ENCODE data around the gene C19orf25.
"Not testable (repeated sequence)": the region's sequence is repeated elsewhere in the genome, so short reads cannot be mapped to it uniquely, and the experiment has no call there.

The C19orf25 gene

GRCh38 chr19:1495051-1495798, 16.2 kb upstream of the C19orf25 start:
- no peak for FAIRE-seq

DNA sequence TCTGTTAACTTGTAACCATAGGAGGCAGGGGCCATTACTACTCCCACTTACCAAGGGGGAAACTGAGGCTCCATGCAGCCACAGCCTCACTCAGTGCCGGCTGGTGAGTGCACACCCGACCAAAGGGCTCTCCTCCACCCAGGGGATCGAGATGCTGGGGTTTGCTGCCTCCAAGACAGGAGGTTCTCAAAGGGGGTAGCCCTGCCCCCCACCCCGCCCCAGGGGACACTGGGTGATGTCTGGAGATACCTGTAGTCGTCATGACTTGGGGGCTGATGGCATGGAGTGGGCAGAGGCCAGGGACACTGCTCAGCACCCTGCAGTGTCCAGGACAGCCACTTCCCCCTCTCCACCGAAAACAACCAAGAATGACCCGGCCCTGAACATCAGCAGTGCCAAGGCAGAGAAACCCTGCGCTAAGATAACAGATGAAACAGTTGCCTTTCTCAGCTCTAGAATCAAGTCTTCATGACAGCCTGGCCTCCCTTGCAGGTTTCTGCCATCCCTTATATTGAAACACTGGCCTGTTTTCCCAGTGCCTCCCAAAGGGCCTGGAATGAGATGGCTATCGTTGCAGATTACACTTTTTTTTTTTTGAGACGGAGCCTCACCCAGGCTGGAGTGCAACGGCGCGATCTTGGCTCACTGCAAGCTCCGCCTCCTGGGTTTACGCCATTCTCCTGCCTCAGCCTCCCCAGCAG, 15.2 kb upstream of the C19orf25 start:
- no peak for FAIRE-seq

DNA sequence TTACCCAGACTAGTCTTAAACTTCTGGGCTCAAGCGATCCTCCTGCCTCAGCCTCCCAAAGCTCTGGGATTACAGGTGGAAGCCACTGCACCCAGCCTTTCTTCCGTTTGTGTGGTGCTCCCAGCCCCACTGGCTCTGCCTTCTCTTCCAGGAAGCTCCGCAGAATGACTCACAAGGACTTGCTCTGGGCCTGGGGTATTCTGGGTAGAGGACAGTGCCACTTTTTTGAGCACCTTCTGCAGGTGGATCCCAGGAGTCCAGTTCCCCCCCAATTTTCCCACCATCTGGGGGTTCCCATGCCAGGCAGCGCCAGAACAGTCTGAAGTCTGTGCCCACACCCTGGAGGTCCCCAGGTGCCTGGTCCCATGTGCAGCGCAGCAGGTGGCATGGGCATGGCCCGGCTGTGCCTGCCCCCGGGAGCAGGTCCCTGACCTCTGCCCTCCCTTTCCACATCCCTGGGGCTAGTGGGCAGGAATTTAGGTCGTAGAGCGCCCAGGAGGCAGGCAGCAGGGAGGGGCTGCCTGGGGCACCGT, 13.5 kb upstream of the C19orf25 start:
- no peak for FAIRE-seq

- no peak for FAIRE-seq
These were observed 12.8 kb upstream of the C19orf25 start for GRCh38 chr19:1491849-1492170.

DNA sequence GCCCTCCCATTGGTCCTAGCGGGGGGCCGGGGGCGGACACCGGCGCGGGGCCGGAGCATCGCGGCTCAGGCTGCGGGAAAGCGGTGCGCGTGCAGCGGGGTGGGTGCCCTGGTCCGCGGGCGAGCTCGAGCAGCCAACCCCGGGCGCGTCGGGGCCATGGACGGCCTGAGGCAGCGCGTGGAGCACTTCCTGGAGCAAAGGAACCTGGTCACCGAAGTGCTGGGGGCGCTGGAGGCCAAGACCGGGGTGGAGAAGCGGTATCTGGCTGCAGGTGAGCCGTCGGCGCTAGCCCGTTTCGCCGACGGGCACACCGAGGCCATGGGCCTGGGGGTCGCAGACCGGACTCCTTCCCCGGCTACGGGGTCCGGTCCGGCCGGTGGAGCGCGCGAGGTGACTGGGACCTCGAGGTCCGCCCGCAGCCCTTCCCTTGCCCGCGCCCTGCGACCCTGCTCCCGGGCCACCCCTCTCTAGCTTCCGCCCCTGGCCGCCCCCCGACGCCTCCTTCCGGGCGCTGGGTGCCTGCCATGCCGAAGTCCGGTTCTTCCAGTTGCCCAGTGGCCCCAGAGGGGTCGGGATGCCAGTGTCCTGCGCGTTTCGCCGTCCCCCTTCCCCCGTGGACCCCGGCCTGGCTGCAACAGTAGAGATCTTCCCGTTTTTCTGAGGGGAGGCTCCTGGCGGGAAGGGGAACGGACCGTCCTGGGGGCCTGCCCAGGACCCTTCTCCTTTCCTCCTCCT, 12.3 kb upstream of the C19orf25 start, which contains the start of gene REEP6:
Gene REEP6, plus strand, starts transcription at position 68 of the 735 bp plus-strand sequence. Its CDS starts 89 bp downstream, at position 157.
- FAIRE-seq, result no peak

DNA sequence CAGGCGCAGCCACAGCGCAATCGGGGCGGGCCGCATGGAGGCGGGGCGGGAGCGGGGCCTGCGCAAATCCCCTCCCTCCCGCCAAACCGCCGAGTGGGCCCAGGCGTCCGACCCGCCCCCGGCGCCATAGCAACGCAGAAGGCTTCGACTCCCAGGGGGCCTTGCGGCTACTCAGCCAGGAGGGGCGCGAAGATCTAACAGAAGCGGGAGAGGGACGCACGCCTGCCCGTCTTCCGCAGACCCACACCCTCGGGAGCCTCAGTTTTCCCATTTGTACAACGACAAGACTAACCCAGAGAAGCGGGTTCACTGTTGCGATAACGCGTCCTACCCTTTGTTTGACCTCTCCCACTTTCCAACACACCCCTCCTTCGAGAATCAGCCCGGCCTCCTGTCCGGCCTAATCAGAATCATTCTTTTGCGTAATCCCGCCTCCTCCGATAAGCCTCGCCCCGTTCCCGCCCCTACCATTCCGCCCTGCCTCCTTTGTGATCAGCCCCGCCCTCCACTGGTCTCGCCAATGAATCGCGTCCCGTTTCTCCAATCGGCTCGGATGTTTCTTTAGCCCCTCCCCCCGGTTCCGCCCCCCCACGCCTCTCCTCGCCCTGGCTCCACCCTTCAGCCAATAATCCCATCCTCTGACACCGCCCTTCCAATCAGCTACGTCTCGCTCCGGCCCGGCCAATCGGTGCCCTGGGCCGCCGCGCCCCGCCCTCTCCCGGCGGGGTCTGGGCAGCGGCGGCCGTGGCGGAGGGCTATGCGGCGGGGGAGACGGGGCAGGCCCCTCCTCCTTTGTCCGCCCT, 11.5 kb upstream of the C19orf25 start, which contains the start of gene PCSK4:
Gene PCSK4, minus strand, starts transcription at position 40 of the 803 bp plus-strand sequence. Its CDS starts 4 bp downstream, at position 36.
- peak; percentile 78 for FAIRE-seq

DNA sequence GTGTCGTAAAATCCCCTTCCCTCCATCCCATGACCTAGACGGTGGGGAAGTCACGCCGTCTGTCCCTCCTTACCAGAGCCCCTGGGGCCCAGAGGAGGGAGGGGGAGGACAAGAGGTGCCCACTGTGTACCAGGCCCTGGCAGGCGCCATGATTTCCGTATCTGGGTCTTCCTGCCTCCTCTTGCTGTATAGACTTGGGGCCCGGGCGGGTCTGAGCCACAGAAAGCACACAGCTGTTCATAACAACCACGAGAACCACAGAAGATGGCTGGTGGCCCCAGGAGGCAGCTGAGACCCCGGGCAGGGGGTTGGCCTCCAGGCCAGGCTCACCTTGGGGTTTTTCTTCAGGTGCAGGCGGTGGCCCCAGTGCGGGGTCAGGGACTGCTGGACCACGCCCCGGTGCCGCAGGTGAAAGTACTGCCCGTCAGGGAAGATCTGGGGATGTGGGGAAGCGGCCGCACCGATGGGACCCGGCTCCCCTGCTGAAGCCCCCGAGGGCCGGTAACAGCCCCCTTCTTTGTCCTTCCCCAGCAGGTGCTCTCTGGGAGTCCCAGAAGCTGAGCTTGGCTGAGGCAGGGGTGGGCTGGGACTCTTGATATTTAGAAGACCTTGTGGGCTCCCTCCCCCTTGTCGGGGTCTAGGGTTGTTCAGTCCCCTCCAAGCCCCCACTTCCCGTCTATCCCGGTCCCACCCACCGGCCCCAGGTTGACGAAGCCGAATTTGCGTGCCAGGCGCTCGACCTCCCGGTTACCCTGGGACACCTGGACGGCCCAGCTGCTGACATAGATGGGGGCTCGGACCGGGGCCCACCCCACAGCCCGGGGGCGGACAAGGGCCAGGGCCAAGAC, 10.7 kb upstream of the C19orf25 start:
- FAIRE-seq, result no peak

DNA sequence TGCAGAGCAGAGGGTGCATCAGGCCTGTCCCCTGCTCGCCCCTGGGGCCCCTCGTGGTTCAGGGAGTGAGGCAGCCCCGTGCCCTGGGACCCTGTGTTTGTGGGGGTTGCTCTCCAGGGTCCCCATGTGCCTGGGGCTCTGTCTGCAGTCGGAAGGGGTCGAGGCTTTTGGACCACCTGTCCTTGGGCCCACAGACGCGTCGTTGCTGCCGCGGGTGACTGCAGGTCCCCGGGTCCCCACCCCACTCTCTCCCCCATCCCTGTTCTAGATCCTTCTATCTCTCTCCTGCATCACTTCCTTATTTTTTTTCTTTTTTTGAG, 9.2 kb upstream of the C19orf25 start:
- no peak for FAIRE-seq

GRCh38 chr19:1487576-1488281, 8.7 kb upstream of the C19orf25 start:
- no peak for FAIRE-seq

DNA sequence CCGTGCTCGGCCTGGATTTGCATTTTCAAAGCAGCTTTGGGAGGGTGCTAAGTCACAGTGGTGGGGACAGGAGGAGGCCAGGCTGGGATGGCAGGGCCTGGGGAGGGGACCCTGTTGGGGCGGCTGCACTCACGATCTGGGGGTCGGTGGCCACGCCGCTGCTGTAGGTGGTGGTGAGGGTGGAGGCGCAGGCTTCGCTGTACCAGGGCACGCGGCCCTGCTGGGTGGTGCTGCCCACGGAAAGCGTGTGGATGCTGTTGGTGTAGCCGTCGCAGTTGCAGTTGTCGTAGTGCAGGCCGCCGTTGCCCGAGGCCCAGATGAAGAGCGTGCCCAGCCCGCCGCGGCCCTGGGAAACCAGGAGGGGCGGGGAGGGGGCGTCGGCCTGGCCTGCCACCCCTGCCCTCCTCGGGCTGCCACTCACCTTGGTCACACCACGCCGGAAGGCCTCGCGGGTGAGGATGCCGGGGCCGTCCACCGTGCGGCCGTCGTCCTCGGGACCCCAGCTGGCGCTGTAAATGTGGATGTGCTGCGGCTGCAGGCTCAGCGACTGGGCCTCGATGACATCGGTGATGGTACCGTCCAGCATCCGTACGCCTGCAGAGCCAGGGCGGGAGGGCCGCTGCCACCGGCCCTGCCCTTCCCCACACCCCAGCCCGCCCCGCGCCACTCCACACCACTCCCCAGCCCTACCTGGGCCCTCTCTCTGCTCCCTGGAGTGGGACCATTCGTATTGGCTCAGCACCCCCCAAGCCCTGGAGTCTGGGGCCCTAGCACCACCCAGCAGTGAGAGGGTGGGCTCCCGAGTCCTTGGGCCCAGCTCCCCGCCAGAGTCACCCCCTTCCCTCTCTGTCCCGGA, 7.9 kb upstream of the C19orf25 start:
- no peak for FAIRE-seq

GRCh38 chr19:1483979-1484428, 5.0 kb upstream of the C19orf25 start:
- FAIRE-seq, result no peak

DNA sequence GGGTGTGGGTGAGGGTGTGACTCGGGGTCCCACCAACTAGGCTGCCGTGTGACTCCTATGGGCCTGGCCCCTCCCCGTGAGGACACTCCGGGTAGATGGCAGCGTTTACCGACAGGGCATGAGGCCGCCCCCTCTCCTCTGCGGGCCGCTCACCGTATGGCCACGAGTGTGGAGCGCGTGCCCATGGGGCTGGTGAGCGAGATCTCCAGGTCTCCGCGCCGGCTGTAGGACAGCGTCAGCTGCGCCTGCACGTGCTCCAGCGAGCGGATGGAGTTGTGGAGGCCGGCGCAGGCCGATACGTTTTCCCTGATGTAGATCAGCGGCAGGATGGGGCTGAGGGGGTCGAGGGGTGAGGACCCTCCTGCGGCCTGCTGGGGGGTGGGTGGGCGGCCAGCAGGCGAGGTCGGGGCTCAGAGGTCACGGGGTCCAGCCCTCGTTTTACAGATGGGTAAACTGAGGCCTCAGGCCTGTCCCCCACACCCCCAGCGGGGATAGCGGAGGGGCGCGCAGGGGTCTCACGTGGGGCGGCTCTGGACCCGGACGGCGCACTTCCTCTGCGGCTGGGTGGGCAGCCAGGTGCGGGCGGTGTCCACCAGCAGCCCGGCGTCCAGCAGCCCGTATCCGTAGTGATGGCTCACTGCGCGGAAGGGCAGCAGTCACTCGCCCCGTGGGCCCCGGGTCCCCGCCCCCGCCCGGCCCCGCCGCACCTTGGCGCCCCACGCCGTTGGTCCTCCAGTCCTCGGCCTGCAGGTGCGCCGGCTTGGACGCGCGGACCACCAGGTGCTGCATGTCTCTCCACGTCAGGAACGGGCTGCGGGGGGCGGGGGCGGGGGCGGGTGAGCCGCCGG, 4.3 kb upstream of the C19orf25 start:
- no peak for FAIRE-seq

- FAIRE-seq, result no peak
These were observed 3.5 kb upstream of the C19orf25 start for GRCh38 chr19:1482361-1483130.

DNA sequence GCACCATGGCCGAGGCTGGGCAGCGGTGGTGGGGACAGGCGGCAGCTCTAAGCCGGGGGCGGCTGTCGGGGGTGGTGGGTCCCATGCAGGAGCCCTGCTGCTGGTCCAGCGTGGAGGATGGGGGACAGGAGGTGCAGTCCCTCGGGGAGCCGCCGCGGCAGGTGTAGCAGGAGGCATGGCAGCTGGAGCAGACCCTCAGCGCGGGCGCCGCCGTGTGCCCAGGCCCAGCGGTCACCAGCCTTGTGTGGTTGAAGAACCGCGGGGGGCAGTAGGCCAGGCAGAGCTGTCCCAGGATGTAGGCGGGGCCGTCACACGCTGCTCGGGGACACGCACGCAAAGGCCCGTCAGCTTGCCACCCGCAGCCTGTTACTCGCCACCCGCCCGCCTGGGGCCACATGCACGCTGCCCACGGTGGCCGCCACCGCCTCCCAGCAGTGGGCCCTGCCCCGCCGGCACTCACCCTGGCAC, 2.9 kb upstream of the C19orf25 start:
- no peak for FAIRE-seq

DNA sequence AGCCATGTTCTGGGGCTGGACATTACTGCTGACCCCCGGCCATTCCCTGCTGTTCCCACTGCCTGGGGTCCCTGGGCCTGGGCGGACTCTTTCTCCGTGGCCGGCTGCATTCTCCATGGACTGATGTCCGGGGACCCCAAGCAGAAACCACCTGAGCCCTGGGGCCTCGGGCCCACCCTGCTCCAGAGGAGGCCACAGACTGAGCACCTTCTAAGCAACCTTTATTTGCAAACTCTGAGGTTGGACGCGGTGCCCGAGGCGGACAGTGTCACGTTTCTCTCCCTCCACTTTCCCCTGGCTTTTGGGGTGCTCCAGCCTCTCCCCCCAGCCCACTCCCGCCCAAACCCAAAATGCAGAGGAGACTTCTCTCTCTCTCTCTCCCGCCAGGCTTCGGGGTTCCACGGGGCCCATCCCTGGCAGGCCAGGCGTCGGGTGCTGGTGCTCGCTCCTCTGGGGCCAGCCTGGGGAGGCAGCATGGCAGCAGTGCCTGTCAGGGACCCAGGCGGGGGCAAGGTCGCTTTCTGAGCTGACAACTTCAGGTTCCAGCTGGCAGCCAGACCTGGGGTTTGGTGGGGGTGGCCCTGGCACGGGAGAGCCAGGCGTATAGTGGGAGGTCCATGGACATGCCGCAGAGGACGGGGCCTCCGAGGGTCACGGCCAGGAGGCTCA, 2.3 kb upstream of the C19orf25 start:
- no peak for FAIRE-seq

DNA sequence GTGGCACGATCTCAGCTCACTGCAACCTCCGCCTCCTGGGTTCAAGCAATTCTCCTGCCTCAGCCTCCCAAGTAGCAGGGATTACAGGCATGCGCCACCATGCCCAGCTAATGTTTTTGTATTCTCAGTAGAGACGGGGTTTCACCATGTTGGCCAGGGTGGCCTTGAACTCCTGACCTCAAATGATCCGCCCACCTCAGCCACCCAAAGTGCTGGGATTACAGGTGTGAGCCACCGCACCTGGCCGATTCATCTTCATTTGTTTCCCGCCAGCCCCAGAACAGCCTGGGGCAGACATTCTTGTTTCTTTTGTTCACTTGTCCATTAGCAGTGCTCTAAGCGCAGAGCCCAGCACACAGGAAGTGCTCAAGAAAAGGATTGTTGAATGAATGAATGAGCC, 2.0 kb downstream of the C19orf25 start:
- FAIRE-seq, result not testable (repeated sequence)

DNA sequence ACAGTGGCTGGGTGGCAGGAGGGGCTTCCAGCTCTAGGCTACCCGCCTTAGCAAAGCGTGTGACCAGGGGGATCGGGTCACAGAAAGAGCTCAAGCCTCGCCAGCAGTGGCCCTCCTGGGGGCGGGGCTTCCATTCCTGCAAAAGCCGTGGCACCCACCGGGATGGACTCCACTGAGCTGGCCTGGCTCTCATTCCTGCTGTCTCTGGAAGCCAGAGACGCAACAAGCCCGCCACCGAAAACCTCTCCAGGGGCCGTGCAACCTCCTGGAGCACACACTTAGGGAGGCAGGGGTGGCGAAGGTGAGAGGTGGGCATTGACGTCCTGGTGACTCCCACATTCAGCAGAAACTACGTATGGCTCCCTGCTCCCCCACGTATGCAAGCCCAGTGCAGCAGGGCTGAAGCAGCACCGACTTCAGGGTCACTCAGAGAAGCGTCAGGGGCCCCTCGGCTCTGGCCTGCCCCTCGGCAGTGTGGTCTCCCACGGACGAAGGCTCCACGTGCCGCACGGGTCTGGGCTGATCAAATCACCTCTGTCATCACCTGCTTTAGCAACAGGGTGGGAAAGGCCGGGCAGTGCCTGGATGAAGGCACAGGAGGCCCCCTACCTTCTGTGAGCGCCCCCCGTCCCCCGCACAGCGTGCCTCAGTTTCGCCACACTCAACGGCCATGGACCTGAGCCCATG, 3.1 kb downstream of the C19orf25 start:
- FAIRE-seq, result no peak
